ENCODE measurements around the gene LRRC23. TPM values are rescaled to one million over a fixed set of nuclear protein-coding genes. Genes with fewer than 3 reads are reported as not detected.

LRRC23 gene
- polyA plus RNA-seq, 3 donors = 4.9 to 6.8 (median 5.1) TPM

DNA sequence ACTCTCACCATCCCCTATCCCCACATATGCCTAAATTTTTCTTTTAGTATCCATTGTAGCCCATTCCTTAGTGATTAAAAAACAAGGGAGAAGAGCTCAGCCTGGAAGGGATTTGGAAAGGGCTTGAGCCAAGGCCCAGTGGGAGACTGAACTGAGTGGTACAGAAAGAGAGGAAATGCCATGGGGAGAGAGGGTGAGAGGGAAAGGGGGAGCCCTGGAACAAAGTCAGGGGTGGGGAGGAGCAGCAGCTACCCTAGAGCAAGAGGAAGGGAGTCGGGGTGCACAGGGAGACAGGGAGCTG is 20.6 kb downstream of the LRRC23 start:
- Histone ChIP-seq H3K4me2 (replicated peaks; ENCODE audit: extremely low read depth, low read length, poor library complexity, severe bottlenecking) (no peak overlapping the region), H3K27ac (ENCODE audit: low read depth in 1 of 2, low read length in 2 of 2) (no peak overlapping the region), H3K27me3 (ENCODE audit: control insufficient read depth in 2 of 2, insufficient read depth in 2 of 2, low read length in 2 of 2) (peaks cover 3 to 45% of the 10 kb centered on the region in 2 donors), H3K36me3 (replicated peaks in 1 of 2; ENCODE audit: control insufficient read depth in 1 of 2, insufficient read depth in 2 of 2, low read length in 2 of 2) (no peaks in the 10 kb centered on the region), H4K20me1 (ENCODE audit: insufficient read depth, low read length) (no peaks in the 10 kb centered on the region), H3K4me1 (ENCODE audit: control insufficient read depth in 1 of 2, insufficient read depth in 2 of 2, low read length in 2 of 2) (peaks cover 53 to 62% of the 10 kb centered on the region in 2 donors), H3K9ac (ENCODE audit: insufficient read depth, low read length, poor library complexity, severe bottlenecking) (no peak overlapping the region), H3K79me2 (ENCODE audit: insufficient read depth, low read length) (peaks cover 14% of the 10 kb centered on the region), H3K9me3 (replicated peaks in 1 of 2; ENCODE audit: control insufficient read depth in 1 of 2, insufficient read depth in 1 of 2, low read length in 2 of 2) (no peaks in the 10 kb centered on the region), H3K4me3 (replicated peaks in 1 of 3; ENCODE audit: low read depth in 2 of 3, low read length in 3 of 3) (no peak overlapping the region), H2AFZ (ENCODE audit: insufficient read depth, low read depth, low read length, poor library complexity, severe bottlenecking) (no peak overlapping the region)
- intact Hi-C loops (cut with micrococcal nuclease) = no loop called here
- H3K4me1 Mint-ChIP-seq = peaks cover 52% of the 10 kb centered on the region
- 50% methylated on average over 1 of the region's 1 CpG for WGBS (ENCODE audit: insufficient coverage)
- H3K4me3 Mint-ChIP-seq = peak overlapping the region in 1 of 2 donors; percentile 60
- DNase-seq = no peak
- H3K27me3 Mint-ChIP-seq (ENCODE audit: low read depth in 3 of 3) = peaks cover 53 to 61% (median 55%) of the 10 kb centered on the region in 3 donors
- peak overlapping the region in 2 of 7 donors; percentile 41 to 61 for H3K27ac Mint-ChIP-seq
- H3K36me3 Mint-ChIP-seq = peaks cover 5 to 13% of the 10 kb centered on the region in 2 donors
- peaks cover 0 to 5% (median 2%) of the 10 kb centered on the region in 7 donors for H3K9me3 Mint-ChIP-seq
- TF ChIP-seq, protein P1, sequence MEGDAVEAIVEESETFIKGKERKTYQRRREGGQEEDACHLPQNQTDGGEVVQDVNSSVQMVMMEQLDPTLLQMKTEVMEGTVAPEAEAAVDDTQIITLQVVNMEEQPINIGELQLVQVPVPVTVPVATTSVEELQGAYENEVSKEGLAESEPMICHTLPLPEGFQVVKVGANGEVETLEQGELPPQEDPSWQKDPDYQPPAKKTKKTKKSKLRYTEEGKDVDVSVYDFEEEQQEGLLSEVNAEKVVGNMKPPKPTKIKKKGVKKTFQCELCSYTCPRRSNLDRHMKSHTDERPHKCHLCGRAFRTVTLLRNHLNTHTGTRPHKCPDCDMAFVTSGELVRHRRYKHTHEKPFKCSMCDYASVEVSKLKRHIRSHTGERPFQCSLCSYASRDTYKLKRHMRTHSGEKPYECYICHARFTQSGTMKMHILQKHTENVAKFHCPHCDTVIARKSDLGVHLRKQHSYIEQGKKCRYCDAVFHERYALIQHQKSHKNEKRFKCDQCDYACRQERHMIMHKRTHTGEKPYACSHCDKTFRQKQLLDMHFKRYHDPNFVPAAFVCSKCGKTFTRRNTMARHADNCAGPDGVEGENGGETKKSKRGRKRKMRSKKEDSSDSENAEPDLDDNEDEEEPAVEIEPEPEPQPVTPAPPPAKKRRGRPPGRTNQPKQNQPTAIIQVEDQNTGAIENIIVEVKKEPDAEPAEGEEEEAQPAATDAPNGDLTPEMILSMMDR (IDR thresholded peaks at IDR 0.05) = no peak

DNA sequence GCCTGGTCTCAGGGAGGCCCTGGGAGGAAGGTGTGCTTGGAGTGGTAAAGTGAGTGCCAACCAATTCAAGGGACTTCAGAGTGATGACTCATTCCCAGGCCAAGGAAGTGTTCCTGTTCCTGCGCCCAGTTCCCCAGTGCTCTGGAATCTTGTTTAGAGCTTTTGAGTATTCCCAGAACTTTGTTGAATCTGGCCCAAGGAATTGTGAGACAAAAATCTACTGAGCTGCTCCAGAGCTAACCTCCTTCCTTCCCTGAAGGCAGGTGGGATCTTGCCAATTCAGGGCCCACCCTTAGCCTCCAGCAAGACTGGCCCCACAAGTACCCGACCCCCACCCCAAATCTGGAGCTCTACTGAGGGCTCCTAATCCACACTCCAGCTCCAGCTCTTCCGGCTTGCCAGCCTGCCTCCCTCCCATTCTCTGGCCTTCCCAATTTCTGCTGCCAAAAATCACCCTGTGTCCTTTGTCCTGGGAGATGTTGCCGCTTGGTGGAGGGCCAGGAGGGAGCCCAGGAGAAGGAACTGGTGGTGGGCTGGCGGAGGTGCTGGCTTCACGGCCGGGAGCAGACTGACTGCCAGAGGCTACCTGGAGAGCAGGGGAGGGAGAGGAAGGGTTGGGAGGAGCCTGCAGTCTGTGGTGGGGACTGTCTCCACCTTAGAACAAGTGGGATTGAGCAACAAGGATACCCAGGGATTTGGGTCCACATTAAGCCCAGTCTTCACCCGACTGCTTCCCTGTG is 21.1 kb downstream of the LRRC23 start:
- H3K9me3 ChIP-seq (replicated peaks in 1 of 2; ENCODE audit: control insufficient read depth in 1 of 2, insufficient read depth in 1 of 2, low read length in 2 of 2) = no peaks in the 10 kb centered on the region
- Mint-ChIP-seq H3K9me3 (peaks cover 0 to 5% (median 2%) of the 10 kb centered on the region in 7 donors), H3K4me3 (peak overlapping the region; percentile 41 to 82), H3K27me3 (ENCODE audit: low read depth in 3 of 3) (peaks cover 50 to 63% (median 59%) of the 10 kb centered on the region in 3 donors), H3K36me3 (peaks cover 5 to 13% of the 10 kb centered on the region in 2 donors), H3K27ac (no peak overlapping the region), H3K4me1 (peaks cover 54% of the 10 kb centered on the region)
- DNase-seq = peak in 2 of 3 donors; percentile 21 to 40
- intact Hi-C loops (cut with micrococcal nuclease) = no loop called here
- H3K4me1 ChIP-seq (ENCODE audit: control insufficient read depth in 1 of 2, insufficient read depth in 2 of 2, low read length in 2 of 2) = peaks cover 53 to 62% of the 10 kb centered on the region in 2 donors
- no peak overlapping the region for H2AFZ ChIP-seq (ENCODE audit: insufficient read depth, low read depth, low read length, poor library complexity, severe bottlenecking)
- no peak overlapping the region for H3K27ac ChIP-seq (ENCODE audit: low read depth in 1 of 2, low read length in 2 of 2)
- no peak overlapping the region for H3K9ac ChIP-seq (ENCODE audit: insufficient read depth, low read length, poor library complexity, severe bottlenecking)
- no peak overlapping the region for H3K4me3 ChIP-seq (replicated peaks in 1 of 3; ENCODE audit: low read depth in 2 of 3, low read length in 3 of 3)
- H3K27me3 ChIP-seq (ENCODE audit: control insufficient read depth in 2 of 2, insufficient read depth in 2 of 2, low read length in 2 of 2) = peaks cover 3 to 45% of the 10 kb centered on the region in 2 donors
- H3K79me2 ChIP-seq (ENCODE audit: insufficient read depth, low read length) = peaks cover 14% of the 10 kb centered on the region
- WGBS (ENCODE audit: insufficient coverage) = 67% methylated on average over 6 of the region's 8 CpGs
- no peaks in the 10 kb centered on the region for H4K20me1 ChIP-seq (ENCODE audit: insufficient read depth, low read length)
- TF ChIP-seq, protein P1 (IDR thresholded peaks at IDR 0.05) = no peak
- H3K36me3 ChIP-seq (replicated peaks in 1 of 2; ENCODE audit: control insufficient read depth in 1 of 2, insufficient read depth in 2 of 2, low read length in 2 of 2) = no peaks in the 10 kb centered on the region
- no peak overlapping the region for H3K4me2 ChIP-seq (replicated peaks; ENCODE audit: extremely low read depth, low read length, poor library complexity, severe bottlenecking)

Measured in CD14-positive monocyte (primary cell).